GM23338 (cell line): ENCODE data around the gene H1-8. TPM values are rescaled to one million over a fixed set of nuclear protein-coding genes. Genes with fewer than 3 reads are reported as not detected.

Source experiments
- ATAC-seq: fragments of 200-7000 bp; cut with Tn5 transposase; 3 replicates; pipeline ENCODE4 v1.9.1; 2020
- DNase-seq: peaks from one replicate; pipeline ENCODE4 v3.0.0-alpha.2; 2015; ENCODE audit warnings: low spot score
- H2AFZ ChIP-seq: fragments of 200-600 bp; sonication (generic); 2 replicates; pipeline ENCODE4 v1.8.0; 2016; ENCODE audit warnings: antibody characterized with exemption, mild to moderate bottlenecking, moderate library complexity
- H3F3A ChIP-seq: fragments of 200-600 bp; sonication (generic); replicated peaks from 2 replicates; pipeline ENCODE4 v1.8.0; 2017; ENCODE audit warnings: antibody characterized with exemption, mixed run types, low read depth
- H3K27ac ChIP-seq: fragments of 200-600 bp; sonication (generic); 2 replicates; pipeline ENCODE4 v1.6.1; 2016; ENCODE audit warnings: low read depth
- H3K27me3 ChIP-seq: fragments of 200-600 bp; sonication (generic); 2 replicates; pipeline ENCODE4 v1.8.0; 2016; ENCODE audit warnings: mild to moderate bottlenecking, mixed run types, moderate library complexity; ENCODE audit not compliant: insufficient read depth
- H3K36me3 ChIP-seq: fragments of 200-600 bp; sonication (generic); 2 replicates; pipeline ENCODE4 v1.8.0; 2016; ENCODE audit warnings: mild to moderate bottlenecking; ENCODE audit not compliant: insufficient read depth
- H3K4me1 ChIP-seq: fragments of 200-600 bp; sonication (generic); 2 replicates; pipeline ENCODE4 v1.8.0; 2016; ENCODE audit warnings: mild to moderate bottlenecking, moderate library complexity; ENCODE audit not compliant: insufficient read depth
- H3K4me2 ChIP-seq: fragments of 200-600 bp; sonication (generic); 2 replicates; pipeline ENCODE4 v1.7.1; 2017; ENCODE audit warnings: mixed run types
- H3K4me3 ChIP-seq: fragments of 200-600 bp; sonication (generic); 2 replicates; pipeline ENCODE4 v1.6.1; 2016; ENCODE audit warnings: mixed run types
- H3K79me2 ChIP-seq: fragments of 200-600 bp; sonication (generic); replicated peaks from 2 replicates; pipeline ENCODE4 v1.8.0; 2017; ENCODE audit warnings: mild to moderate bottlenecking; ENCODE audit not compliant: insufficient read depth
- H3K9me2 ChIP-seq: fragments of 200-600 bp; sonication (generic); 2 replicates; pipeline ENCODE4 v1.8.0; 2017; ENCODE audit not compliant: insufficient read depth
- H4K20me1 ChIP-seq: fragments of 200-600 bp; sonication (generic); replicated peaks from 2 replicates; pipeline ENCODE4 v1.8.0; 2017; ENCODE audit warnings: mild to moderate bottlenecking; ENCODE audit not compliant: insufficient read depth
- H3K27ac Mint-ChIP-seq: 2 replicates; pipeline ENCODE4 v1.8.0; 2020; ENCODE audit warnings: inconsistent platforms, mild to moderate bottlenecking, moderate library complexity, mixed read lengths
- H3K27me3 Mint-ChIP-seq: 3 replicates; pipeline ENCODE4 v1.8.0; 2022; ENCODE audit warnings: low read depth, mild to moderate bottlenecking, moderate library complexity, mixed read lengths, inconsistent platforms; ENCODE audit not compliant: insufficient read depth, poor library complexity
- H3K36me3 Mint-ChIP-seq: 3 replicates; pipeline ENCODE4 v1.8.0; 2021; ENCODE audit warnings: low read depth, mild to moderate bottlenecking, inconsistent platforms, moderate library complexity, mixed read lengths
- H3K4me1 Mint-ChIP-seq: 3 replicates; pipeline ENCODE4 v1.8.0; 2020; ENCODE audit warnings: mild to moderate bottlenecking, inconsistent platforms, mixed read lengths
- H3K4me3 Mint-ChIP-seq: 3 replicates; pipeline ENCODE4 v1.8.0; 2021; ENCODE audit warnings: moderate library complexity, mild to moderate bottlenecking, inconsistent platforms, mixed read lengths
- H3K9me3 Mint-ChIP-seq: 3 replicates; pipeline ENCODE4 v1.8.0; 2020; ENCODE audit warnings: moderate library complexity, mild to moderate bottlenecking, inconsistent platforms, mixed read lengths
- ZNF114 ChIP-seq: fragments of 250-450 bp; sonication (Bioruptor Pico); IDR thresholded peaks from 2 replicates; pipeline ENCODE4 v1.5.0; 2020; ENCODE audit warnings: mild to moderate bottlenecking, moderate library complexity
- ZNF331 ChIP-seq: fragments of 250-450 bp; sonication (Bioruptor Pico); IDR thresholded peaks from 2 replicates; pipeline ENCODE4 v1.5.0; 2020; ENCODE audit warnings: low read depth, mild to moderate bottlenecking, moderate library complexity
- polyA plus RNA-seq: library from polyadenylated mRNA; unstranded; fragments of >200 nt; fragmentation: Nextera tagmentation; extraction: Ambion mirVana; gene quantifications from 2 replicates; pipeline ENCODE4 v1.2.1, GENCODE V29; 2016
- total RNA-seq: library from RNA; depleted of rRNA; stranded (reverse); fragments of >200 nt; shearing (Covaris generic); gene quantifications from 2 replicates; pipeline ENCODE4 v1.2.3, GENCODE V29; 2014
- TF ChIP-seq, protein P1 (sequence below): fragments of 250-450 bp; sonication (Bioruptor Pico); IDR thresholded peaks from 2 replicates; pipeline ENCODE4 v1.5.0; 2020; ENCODE audit warnings: mild to moderate bottlenecking, moderate library complexity
- TF ChIP-seq, protein P2 (sequence below): IDR thresholded peaks from 2 replicates; pipeline ENCODE4 v1.6.1; 2016; ENCODE audit warnings: antibody characterized with exemption

Gene H1-8
- total and polyA plus RNA-seq, 2 experiments from 2014 or later = not detected

DNA sequence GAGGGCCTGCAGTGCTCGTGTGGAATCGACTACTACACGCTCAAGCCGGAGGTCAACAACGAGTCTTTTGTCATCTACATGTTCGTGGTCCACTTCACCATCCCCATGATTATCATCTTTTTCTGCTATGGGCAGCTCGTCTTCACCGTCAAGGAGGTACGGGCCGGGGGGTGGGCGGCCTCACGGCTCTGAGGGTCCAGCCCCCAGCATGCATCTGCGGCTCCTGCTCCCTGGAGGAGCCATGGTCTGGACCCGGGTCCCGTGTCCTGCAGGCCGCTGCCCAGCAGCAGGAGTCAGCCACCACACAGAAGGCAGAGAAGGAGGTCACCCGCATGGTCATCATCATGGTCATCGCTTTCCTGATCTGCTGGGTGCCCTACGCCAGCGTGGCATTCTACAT, 10.7 kb upstream of the H1-8 start (continued):
- TF ChIP-seq, protein P1, sequence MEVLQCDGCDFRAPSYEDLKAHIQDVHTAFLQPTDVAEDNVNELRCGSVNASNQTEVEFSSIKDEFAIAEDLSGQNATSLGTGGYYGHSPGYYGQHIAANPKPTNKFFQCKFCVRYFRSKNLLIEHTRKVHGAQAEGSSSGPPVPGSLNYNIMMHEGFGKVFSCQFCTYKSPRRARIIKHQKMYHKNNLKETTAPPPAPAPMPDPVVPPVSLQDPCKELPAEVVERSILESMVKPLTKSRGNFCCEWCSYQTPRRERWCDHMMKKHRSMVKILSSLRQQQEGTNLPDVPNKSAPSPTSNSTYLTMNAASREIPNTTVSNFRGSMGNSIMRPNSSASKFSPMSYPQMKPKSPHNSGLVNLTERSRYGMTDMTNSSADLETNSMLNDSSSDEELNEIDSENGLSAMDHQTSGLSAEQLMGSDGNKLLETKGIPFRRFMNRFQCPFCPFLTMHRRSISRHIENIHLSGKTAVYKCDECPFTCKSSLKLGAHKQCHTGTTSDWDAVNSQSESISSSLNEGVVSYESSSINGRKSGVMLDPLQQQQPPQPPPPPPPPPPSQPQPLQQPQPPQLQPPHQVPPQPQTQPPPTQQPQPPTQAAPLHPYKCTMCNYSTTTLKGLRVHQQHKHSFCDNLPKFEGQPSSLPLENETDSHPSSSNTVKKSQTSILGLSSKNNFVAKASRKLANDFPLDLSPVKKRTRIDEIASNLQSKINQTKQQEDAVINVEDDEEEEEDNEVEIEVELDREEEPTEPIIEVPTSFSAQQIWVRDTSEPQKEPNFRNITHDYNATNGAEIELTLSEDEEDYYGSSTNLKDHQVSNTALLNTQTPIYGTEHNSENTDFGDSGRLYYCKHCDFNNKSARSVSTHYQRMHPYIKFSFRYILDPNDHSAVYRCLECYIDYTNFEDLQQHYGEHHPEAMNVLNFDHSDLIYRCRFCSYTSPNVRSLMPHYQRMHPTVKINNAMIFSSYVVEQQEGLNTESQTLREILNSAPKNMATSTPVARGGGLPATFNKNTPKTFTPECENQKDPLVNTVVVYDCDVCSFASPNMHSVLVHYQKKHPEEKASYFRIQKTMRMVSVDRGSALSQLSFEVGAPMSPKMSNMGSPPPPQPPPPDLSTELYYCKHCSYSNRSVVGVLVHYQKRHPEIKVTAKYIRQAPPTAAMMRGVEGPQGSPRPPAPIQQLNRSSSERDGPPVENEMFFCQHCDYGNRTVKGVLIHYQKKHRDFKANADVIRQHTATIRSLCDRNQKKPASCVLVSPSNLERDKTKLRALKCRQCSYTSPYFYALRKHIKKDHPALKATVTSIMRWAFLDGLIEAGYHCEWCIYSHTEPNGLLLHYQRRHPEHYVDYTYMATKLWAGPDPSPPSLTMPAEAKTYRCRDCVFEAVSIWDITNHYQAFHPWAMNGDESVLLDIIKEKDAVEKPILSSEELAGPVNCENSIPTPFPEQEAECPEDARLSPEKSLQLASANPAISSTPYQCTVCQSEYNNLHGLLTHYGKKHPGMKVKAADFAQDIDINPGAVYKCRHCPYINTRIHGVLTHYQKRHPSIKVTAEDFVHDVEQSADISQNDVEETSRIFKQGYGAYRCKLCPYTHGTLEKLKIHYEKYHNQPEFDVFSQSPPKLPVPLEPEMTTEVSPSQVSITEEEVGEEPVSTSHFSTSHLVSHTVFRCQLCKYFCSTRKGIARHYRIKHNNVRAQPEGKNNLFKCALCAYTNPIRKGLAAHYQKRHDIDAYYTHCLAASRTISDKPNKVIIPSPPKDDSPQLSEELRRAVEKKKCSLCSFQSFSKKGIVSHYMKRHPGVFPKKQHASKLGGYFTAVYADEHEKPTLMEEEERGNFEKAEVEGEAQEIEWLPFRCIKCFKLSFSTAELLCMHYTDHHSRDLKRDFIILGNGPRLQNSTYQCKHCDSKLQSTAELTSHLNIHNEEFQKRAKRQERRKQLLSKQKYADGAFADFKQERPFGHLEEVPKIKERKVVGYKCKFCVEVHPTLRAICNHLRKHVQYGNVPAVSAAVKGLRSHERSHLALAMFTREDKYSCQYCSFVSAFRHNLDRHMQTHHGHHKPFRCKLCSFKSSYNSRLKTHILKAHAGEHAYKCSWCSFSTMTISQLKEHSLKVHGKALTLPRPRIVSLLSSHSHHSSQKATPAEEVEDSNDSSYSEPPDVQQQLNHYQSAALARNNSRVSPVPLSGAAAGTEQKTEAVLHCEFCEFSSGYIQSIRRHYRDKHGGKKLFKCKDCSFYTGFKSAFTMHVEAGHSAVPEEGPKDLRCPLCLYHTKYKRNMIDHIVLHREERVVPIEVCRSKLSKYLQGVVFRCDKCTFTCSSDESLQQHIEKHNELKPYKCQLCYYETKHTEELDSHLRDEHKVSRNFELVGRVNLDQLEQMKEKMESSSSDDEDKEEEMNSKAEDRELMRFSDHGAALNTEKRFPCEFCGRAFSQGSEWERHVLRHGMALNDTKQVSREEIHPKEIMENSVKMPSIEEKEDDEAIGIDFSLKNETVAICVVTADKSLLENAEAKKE (CRISPR knock-in tag) = no peak
- TF ChIP-seq ZNF331 (CRISPR knock-in tag) (no peak), ZNF114 (CRISPR knock-in tag) (no peak)

GRCh38 chr3:129533406-129533805, 9.6 kb upstream of the H1-8 start:
- Histone ChIP-seq H3K27me3 (no peaks in the 10 kb centered on the region), H3K9me2 (peaks cover 11% of the 10 kb centered on the region; the same call in 1 of the 2 replicates), H3F3A (no peaks in the 10 kb centered on the region), H3K4me2 (no peak overlapping the region), H3K4me1 (peaks cover 11% of the 10 kb centered on the region; the same call in 1 of the 2 replicates), H3K36me3 (no peaks in the 10 kb centered on the region), H3K79me2 (no peaks in the 10 kb centered on the region), H4K20me1 (no peaks in the 10 kb centered on the region), H2AFZ (no peak overlapping the region), H3K27ac (no peak overlapping the region), H3K4me3 (no peak overlapping the region)
- Mint-ChIP-seq H3K36me3 (no peaks in the 10 kb centered on the region; the same call in 2 of the 3 replicates), H3K27ac (no peak overlapping the region), H3K4me3 (no peak overlapping the region), H3K4me1 (peaks cover 37% of the 10 kb centered on the region), H3K9me3 (no peaks in the 10 kb centered on the region), H3K27me3 (peaks cover 22% of the 10 kb centered on the region)
- DNase-seq (no peak), ATAC-seq (no peak)
- TF ChIP-seq, protein P2, sequence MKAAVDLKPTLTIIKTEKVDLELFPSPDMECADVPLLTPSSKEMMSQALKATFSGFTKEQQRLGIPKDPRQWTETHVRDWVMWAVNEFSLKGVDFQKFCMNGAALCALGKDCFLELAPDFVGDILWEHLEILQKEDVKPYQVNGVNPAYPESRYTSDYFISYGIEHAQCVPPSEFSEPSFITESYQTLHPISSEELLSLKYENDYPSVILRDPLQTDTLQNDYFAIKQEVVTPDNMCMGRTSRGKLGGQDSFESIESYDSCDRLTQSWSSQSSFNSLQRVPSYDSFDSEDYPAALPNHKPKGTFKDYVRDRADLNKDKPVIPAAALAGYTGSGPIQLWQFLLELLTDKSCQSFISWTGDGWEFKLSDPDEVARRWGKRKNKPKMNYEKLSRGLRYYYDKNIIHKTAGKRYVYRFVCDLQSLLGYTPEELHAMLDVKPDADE = no peak
